ENCODE measurements around the gene DGLUCY. TPM values are rescaled to one million over a fixed set of nuclear protein-coding genes. Genes with fewer than 3 reads are reported as not detected.

DGLUCY gene
- total and polyA plus RNA-seq, 4 donors: 17.9 to 58.1 (median 24.9) TPM

- H3K27ac ChIP-seq (ENCODE audit: low read depth in 1 of 2, low read length in 2 of 2): no peak overlapping the region
- no peak for DNase-seq (ENCODE audit: low spot score)
- no peaks in the 10 kb centered on the region for H3K27me3 ChIP-seq (ENCODE audit: control insufficient read depth in 4 of 4, insufficient read depth in 4 of 4, low read length in 3 of 4)
- no peak for TF ChIP-seq CTCF (IDR thresholded peaks at IDR 0.05; ENCODE audit: low read depth, low read length, missing input control)
- TF ChIP-seq NR2F2 (IDR thresholded peaks at IDR 0.05): no peak
- TF ChIP-seq HNF4A (conservative IDR thresholded peaks at IDR 0.05): peak in 1 of 2 donors; percentile 35
- 71% methylated on average over 6 of the region's 6 CpGs for whole genome bisulfite sequencing
- no peak overlapping the region for H3K9ac ChIP-seq (ENCODE audit: low read depth in 1 of 2, low read length in 2 of 2)
- peaks cover 21 to 53% (median 30%) of the 10 kb centered on the region in 4 donors for H3K4me1 ChIP-seq (ENCODE audit: control insufficient read depth in 4 of 4, insufficient read depth in 4 of 4, low read length in 3 of 4)
- H3K9me3 ChIP-seq (ENCODE audit: control insufficient read depth in 4 of 4, low read length in 3 of 4): no peaks in the 10 kb centered on the region
- no peak overlapping the region for H3K4me3 ChIP-seq (ENCODE audit: low read depth in 1 of 3, low read length in 3 of 3)
- H3K36me3 ChIP-seq (ENCODE audit: control insufficient read depth in 4 of 4, insufficient read depth in 3 of 4, low read depth in 1 of 4, low read length in 3 of 4): peaks cover 0 to 28% (median 25%) of the 10 kb centered on the region in 4 donors
These were observed 45.3 kb downstream of the DGLUCY start for GRCh38 chr14:91159182-91159581.

GRCh38 chr14:91159906-91160305, 46.0 kb downstream of the DGLUCY start:
- Histone ChIP-seq H3K27me3 (ENCODE audit: control insufficient read depth in 4 of 4, insufficient read depth in 4 of 4, low read length in 3 of 4) (no peaks in the 10 kb centered on the region), H3K9ac (ENCODE audit: low read depth in 1 of 2, low read length in 2 of 2) (no peak overlapping the region), H3K9me3 (ENCODE audit: control insufficient read depth in 4 of 4, low read length in 3 of 4) (no peaks in the 10 kb centered on the region), H3K4me1 (ENCODE audit: control insufficient read depth in 4 of 4, insufficient read depth in 4 of 4, low read length in 3 of 4) (peaks cover 17 to 55% (median 34%) of the 10 kb centered on the region in 4 donors), H3K27ac (ENCODE audit: low read depth in 1 of 2, low read length in 2 of 2) (no peak overlapping the region), H3K4me3 (ENCODE audit: low read depth in 1 of 3, low read length in 3 of 3) (no peak overlapping the region), H3K36me3 (ENCODE audit: control insufficient read depth in 4 of 4, insufficient read depth in 3 of 4, low read depth in 1 of 4, low read length in 3 of 4) (peaks cover 0 to 28% (median 25%) of the 10 kb centered on the region in 4 donors)
- TF ChIP-seq CTCF (IDR thresholded peaks at IDR 0.05; ENCODE audit: low read depth, low read length, missing input control) (no peak), REST (IDR thresholded peaks at IDR 0.05) (no peak), NR2F2 (IDR thresholded peaks at IDR 0.05) (no peak), GABPA (IDR thresholded peaks at IDR 0.05 in 1 of 2, conservative IDR thresholded peaks at IDR 0.05 in 1 of 2) (no peak), RAD21 (IDR thresholded peaks at IDR 0.05) (no peak), TAF1 (conservative IDR thresholded peaks at IDR 0.05) (no peak), HNF4A (conservative IDR thresholded peaks at IDR 0.05) (no peak), FOXA2 (IDR thresholded peaks at IDR 0.05) (no peak), EGR1 (IDR thresholded peaks at IDR 0.05; ENCODE audit: low read depth in 2 of 2) (no peak), ATF3 (IDR thresholded peaks at IDR 0.05) (no peak), HNF4G (IDR thresholded peaks at IDR 0.05) (no peak), RXRA (IDR thresholded peaks at IDR 0.05) (no peak)
- TF ChIP-seq, protein P1, sequence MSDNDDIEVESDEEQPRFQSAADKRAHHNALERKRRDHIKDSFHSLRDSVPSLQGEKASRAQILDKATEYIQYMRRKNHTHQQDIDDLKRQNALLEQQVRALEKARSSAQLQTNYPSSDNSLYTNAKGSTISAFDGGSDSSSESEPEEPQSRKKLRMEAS (IDR thresholded peaks at IDR 0.05): no peak
- 93% methylated on average over 6 of the region's 6 CpGs for WGBS
- no peak for DNase-seq (ENCODE audit: low spot score)

Measured in liver (tissue), 9 donors.